Stimulated activated CD8-positive, alpha-beta memory T cell treated with anti-CD3 and anti-CD28 coated beads, Interleukin-15, amount 100 ng/mL, for 4 hours (primary cell): Measurements from ENCODE around the gene DMD.
"Not testable (repeated sequence)": the region's sequence is repeated elsewhere in the genome, so short reads cannot be mapped to it uniquely, and the experiment has no call there.

ENCODE experiments used
- DNase-seq, 2 donors: peaks; one replicate each; pipeline ENCODE4 v3.0.0-alpha.2; 2020; ENCODE audit warnings: low read depth in 2 of 2

Gene DMD

GRCh38 chrX:33156152-33156726, 55.1 kb downstream of the DMD start:
- no peak for DNase-seq

DNA sequence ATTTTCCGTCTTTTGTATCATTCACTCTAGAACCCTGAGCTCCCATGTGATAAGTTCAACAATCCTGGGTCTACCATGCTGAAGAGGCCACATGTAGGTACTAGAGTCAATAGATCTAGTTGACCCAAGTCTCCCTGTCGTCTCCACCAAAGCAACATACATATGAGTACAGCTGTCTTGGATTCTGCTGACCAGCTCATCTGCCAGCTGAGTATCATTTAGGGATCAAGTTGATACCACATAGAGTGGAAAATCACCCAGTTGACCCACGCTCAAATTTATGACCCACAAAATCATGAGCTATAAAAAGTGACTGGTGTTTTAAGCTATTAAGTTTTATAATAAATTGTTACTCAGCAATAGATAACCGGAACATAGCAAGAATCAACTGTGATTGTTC, 61.8 kb downstream of the DMD start:
- no peak for DNase-seq

DNA sequence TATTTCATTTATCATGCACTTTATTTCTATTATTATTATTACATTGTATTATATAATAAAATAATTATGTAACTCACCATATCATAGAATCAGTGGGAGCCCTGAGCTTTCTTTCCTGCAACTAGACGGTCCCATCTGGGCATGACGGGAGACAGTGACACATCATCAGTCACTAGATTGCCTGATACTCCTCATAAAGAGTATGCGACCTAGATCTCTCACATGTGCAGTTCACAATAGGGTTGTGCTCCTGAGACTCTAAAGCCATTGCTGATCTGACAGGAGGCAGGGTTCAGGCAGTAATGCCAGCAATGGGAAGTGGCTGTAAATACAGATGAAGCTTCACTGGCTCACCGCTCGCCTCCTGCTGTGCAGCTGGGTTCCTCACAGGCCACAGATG, 62.3 kb downstream of the DMD start:
- DNase-seq: no peak

DNA sequence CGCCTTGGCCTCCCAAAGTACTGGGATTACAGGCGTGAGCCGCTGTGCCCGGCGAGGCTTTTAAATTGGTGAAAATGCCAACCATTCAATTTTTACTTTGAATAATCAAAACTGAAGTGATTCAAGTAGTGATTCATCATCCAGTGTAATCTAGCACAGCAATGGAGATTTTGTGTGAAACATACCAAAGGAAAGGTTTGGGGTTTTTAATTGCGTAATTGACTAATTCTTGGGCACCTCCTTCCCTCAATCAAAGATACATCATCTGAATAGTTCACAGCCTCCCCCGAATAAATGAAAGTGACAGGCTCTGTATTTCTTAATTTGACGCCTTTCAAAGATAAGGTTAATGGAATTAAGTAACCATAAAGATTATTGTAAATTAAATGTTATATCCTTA, 69.0 kb downstream of the DMD start:
- no peak for DNase-seq

DNA sequence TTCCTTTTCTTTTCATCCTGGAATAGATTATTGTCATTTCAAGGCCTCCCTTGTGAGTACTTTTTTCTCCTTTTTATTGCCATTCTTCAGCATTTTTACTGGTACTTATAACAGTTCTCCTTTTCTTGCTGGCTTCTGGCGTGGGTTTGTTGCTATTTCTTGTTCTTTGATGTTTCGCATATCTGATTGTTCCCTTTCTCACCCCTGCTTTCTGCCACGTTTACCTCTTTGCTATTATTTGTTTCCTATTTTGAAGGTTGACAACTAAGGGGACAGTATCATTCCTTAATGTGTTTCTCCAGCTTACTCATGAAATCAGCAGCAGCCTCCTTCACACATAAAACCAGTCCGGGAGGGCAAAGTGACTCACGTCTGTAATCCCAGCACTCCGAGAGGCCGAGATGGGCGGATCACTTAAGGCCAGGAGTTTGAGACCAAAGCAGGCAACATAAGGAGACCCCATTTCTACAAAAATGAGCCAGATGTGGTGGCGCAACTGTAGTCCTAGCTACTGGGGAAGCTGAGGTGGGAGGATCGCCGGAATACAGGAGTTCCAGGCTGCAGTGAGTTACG, 72.6 kb downstream of the DMD start:
- DNase-seq: no peak

- no peak for DNase-seq
These were observed 77.2 kb downstream of the DMD start for GRCh38 chrX:33134164-33134563.

DNA sequence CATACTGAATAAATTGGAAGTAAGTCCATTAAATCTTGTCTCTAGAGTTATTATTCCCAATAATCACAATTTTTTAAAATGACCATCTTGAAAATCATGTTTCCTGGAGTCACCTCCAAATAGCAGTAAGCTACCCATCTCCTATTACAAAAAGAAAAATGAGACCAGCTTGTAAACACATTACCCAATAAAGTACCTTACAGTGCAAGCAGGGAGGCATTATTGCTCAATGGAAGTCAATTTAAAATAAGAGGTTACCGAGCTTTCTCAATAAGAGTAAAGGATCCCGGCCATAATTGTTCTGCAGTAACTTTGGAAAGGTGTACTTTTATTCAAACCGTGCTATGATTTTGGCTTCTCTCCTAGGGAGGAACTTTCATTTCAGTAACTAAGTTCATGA, 78.0 kb downstream of the DMD start:
- no peak for DNase-seq

- DNase-seq: no peak
These were observed 78.8 kb downstream of the DMD start for GRCh38 chrX:33132569-33132968.

GRCh38 chrX:33129607-33130006, 81.7 kb downstream of the DMD start:
- no peak for DNase-seq

- no peak for DNase-seq
These were observed 83.1 kb downstream of the DMD start for GRCh38 chrX:33128048-33128805.

- no peak for DNase-seq
These were observed 84.9 kb downstream of the DMD start for GRCh38 chrX:33126469-33126868.

- no peak for DNase-seq
These were observed 101.5 kb downstream of the DMD start for GRCh38 chrX:33109858-33110257.

DNA sequence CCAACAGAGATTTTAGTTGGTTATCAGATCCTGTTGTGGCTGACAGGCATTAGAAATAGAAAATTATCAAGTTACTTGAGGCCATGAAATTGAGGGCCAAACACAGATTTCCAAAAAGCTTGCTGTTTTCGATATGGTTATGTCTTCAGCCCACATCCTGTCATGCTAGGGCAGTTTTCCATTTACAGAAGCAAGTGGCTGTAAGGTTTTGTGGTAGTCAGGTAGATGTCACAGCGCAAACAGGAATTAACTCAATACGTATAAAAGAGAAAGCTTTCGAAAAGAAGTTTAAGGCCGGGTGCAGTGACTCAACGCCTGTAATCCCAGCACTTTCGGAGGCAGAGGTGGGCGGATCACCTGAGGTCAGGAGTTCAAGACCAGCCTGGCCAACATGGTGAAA, 104.6 kb downstream of the DMD start:
- no peak for DNase-seq

DNA sequence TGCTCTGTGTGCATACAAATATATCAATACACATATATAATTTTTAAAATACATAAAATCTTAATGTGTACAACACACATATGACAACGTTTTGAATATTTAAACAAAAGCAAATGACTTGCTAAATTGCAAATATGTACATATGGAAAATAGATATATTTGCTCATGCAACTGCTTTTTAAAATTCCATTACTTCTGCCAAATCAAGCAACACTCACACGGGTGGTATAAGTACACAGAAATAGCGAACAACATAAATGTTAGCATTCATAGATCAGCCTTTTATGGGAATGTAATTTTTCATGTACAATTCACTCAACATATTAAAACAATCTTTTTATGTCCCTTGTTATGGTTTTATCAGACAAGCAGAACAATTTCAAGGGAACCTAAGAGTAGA, 116.3 kb downstream of the DMD start:
- no peak for DNase-seq

GRCh38 chrX:33087411-33087810, 123.9 kb downstream of the DMD start:
- no peak for DNase-seq

DNA sequence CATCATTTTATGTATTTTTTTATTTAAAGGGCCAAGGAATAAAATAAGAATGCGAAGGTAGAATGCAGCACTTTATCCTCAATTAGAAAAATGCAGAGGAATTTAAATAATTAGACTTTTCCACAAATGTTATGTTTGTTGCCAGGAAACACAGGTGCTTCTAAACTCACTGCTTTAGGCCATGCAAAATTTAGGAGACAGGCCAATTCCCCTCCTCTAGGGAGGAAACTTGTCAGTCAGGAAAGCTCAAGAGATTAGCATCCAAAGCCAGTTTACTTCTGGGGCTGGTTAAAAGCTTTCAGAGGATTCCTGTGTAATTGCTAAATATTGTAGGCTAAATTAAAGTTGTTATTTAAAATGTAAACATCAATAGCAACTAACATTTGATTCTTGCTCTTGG, 124.5 kb downstream of the DMD start:
- DNase-seq: no peak

GRCh38 chrX:33082371-33082770, 129.0 kb downstream of the DMD start:
- DNase-seq: no peak

DNA sequence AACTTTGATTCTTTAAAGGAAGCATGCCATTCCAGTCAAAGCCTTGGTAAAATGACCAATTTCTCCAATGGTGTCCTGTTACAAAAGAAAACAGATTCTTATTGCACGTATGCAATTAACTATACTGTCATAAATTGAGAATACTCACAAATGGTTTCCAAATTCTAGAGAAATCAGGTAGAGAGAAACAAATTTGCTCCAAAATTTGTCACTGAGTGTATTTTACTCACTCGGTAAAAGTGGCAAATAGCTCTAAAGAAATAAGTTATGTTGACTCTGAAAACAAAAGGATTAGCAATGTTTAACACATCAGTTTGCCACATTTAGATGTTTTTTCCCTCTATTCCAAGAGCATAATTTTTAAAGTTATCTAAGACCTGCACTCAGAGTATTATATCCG, 133.1 kb downstream of the DMD start:
- DNase-seq: no peak

DNA sequence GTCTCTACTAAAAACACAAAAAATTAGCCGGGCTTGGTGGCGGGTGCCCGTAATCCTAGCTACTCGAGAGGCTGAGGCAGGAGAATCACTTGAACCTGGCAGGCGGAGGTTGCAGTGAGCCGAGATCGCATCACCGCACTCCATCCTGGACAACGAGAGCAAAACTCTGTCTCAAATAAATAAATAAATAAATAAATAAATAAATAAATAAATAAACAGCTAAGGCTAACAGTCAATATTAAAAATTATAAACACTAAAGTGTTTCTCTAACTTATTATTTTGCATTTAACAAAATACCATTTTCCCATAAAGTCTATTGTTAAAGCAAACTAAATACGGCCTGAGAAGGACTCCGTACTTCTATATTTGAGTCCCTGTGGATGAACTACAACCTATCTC, 137.7 kb downstream of the DMD start:
- DNase-seq: not testable (repeated sequence)

- DNase-seq: no peak
These were observed 145.9 kb downstream of the DMD start for GRCh38 chrX:33065415-33065814.

- DNase-seq: no peak
These were observed 149.3 kb downstream of the DMD start for GRCh38 chrX:33062041-33062440.

- no peak for DNase-seq
These were observed 158.3 kb downstream of the DMD start for GRCh38 chrX:33053001-33053400.

DNA sequence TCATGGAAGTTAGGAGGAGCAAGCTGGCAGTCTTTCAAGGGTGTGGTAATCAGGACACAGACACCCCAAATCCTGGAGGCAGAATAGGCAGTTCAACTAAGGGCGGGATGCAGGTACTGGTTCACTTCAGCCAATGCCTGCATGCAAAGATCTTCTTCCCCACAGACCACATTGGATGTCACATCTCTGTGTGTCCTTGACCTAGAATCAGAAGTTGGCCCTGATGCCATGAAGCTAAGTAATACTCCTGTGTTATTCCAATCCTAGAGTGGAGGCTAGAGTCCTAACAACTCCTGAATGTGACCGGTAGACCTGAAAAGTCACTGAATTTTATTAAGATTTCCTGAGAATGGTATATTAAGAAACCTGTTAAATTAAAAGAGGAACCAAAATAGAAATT, 165.5 kb downstream of the DMD start:
- DNase-seq: no peak

DNA sequence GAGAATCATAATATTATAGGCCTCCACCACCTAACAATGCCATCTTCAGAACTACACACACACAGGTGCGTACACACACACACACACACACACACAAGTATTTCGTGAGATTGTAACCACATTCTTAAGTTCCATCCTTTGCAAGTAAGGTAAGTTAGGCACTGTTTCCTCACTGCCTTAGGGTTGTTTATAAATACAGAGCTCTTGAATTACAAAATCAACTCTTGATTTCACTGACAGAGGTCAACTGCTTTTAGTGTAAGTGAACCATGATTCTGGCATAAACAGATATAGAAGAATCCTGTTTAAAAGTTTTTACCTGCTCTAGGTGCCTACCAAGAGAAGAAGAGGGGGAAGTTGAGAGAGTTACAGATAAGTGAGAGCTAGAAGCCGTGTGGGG, 166.1 kb downstream of the DMD start:
- no peak for DNase-seq
